ENCODE data around the gene ATL3.

DNA sequence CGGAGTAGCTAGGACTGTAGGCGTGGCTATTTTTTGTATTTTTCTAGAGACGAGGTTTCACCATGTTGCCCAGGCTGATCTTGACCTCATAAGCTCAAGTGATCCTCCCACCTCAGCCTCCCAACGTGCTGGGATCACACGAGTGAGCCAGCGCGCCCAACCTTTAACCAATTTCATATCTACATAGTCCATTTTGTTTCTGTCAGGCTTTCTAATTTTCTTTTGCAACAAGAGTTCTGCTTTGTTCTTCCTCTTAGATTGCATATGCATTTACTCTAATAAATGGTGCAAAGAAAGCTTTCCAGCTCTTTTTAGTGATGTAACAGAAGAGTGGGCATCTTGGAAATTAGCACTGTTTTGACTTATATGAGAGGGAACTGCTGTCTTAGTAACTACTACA, 23.4 kb upstream of the ATL3 start:
- TF ChIP-seq CTCF (IDR thresholded peaks at IDR 0.05; ENCODE audit: low read length) (no peak), EZH2 (IDR thresholded peaks at IDR 0.05; ENCODE audit: borderline replicate concordance, low read length) (no peak)

Measured in OCI-LY1 (cell line).